GM23338 (cell line): ENCODE measurements around the gene FYTTD1. TPM values are rescaled to one million over a fixed set of nuclear protein-coding genes. Genes with fewer than 3 reads are reported as not detected.
A peak's percentile ranks its signal among the peaks of the same experiment; 100 is the strongest.

Experiments used
- ATAC-seq: fragments of 200-7000 bp; cut with Tn5 transposase; 3 replicates; pipeline ENCODE4 v1.9.1; 2020
- DNase-seq: peaks from one replicate; pipeline ENCODE4 v3.0.0-alpha.2; 2015; ENCODE audit warnings: low spot score
- H2AFZ ChIP-seq: fragments of 200-600 bp; sonication (generic); 2 replicates; pipeline ENCODE4 v1.8.0; 2016; ENCODE audit warnings: antibody characterized with exemption, mild to moderate bottlenecking, moderate library complexity
- H3F3A ChIP-seq: fragments of 200-600 bp; sonication (generic); replicated peaks from 2 replicates; pipeline ENCODE4 v1.8.0; 2017; ENCODE audit warnings: antibody characterized with exemption, mixed run types, low read depth
- H3K27ac ChIP-seq: fragments of 200-600 bp; sonication (generic); 2 replicates; pipeline ENCODE4 v1.6.1; 2016; ENCODE audit warnings: low read depth
- H3K27me3 ChIP-seq: fragments of 200-600 bp; sonication (generic); 2 replicates; pipeline ENCODE4 v1.8.0; 2016; ENCODE audit warnings: mild to moderate bottlenecking, mixed run types, moderate library complexity; ENCODE audit not compliant: insufficient read depth
- H3K36me3 ChIP-seq: fragments of 200-600 bp; sonication (generic); 2 replicates; pipeline ENCODE4 v1.8.0; 2016; ENCODE audit warnings: mild to moderate bottlenecking; ENCODE audit not compliant: insufficient read depth
- H3K4me1 ChIP-seq: fragments of 200-600 bp; sonication (generic); 2 replicates; pipeline ENCODE4 v1.8.0; 2016; ENCODE audit warnings: mild to moderate bottlenecking, moderate library complexity; ENCODE audit not compliant: insufficient read depth
- H3K4me2 ChIP-seq: fragments of 200-600 bp; sonication (generic); 2 replicates; pipeline ENCODE4 v1.7.1; 2017; ENCODE audit warnings: mixed run types
- H3K4me3 ChIP-seq: fragments of 200-600 bp; sonication (generic); 2 replicates; pipeline ENCODE4 v1.6.1; 2016; ENCODE audit warnings: mixed run types
- H3K79me2 ChIP-seq: fragments of 200-600 bp; sonication (generic); replicated peaks from 2 replicates; pipeline ENCODE4 v1.8.0; 2017; ENCODE audit warnings: mild to moderate bottlenecking; ENCODE audit not compliant: insufficient read depth
- H3K9me2 ChIP-seq: fragments of 200-600 bp; sonication (generic); 2 replicates; pipeline ENCODE4 v1.8.0; 2017; ENCODE audit not compliant: insufficient read depth
- H4K20me1 ChIP-seq: fragments of 200-600 bp; sonication (generic); replicated peaks from 2 replicates; pipeline ENCODE4 v1.8.0; 2017; ENCODE audit warnings: mild to moderate bottlenecking; ENCODE audit not compliant: insufficient read depth
- H3K27ac Mint-ChIP-seq: 2 replicates; pipeline ENCODE4 v1.8.0; 2020; ENCODE audit warnings: inconsistent platforms, mild to moderate bottlenecking, moderate library complexity, mixed read lengths
- H3K27me3 Mint-ChIP-seq: 3 replicates; pipeline ENCODE4 v1.8.0; 2022; ENCODE audit warnings: low read depth, mild to moderate bottlenecking, moderate library complexity, mixed read lengths, inconsistent platforms; ENCODE audit not compliant: insufficient read depth, poor library complexity
- H3K36me3 Mint-ChIP-seq: 3 replicates; pipeline ENCODE4 v1.8.0; 2021; ENCODE audit warnings: low read depth, mild to moderate bottlenecking, inconsistent platforms, moderate library complexity, mixed read lengths
- H3K4me1 Mint-ChIP-seq: 3 replicates; pipeline ENCODE4 v1.8.0; 2020; ENCODE audit warnings: mild to moderate bottlenecking, inconsistent platforms, mixed read lengths
- H3K4me3 Mint-ChIP-seq: 3 replicates; pipeline ENCODE4 v1.8.0; 2021; ENCODE audit warnings: moderate library complexity, mild to moderate bottlenecking, inconsistent platforms, mixed read lengths
- H3K9me3 Mint-ChIP-seq: 3 replicates; pipeline ENCODE4 v1.8.0; 2020; ENCODE audit warnings: moderate library complexity, mild to moderate bottlenecking, inconsistent platforms, mixed read lengths
- CREB1 ChIP-seq: fragments of 250-450 bp; sonication (Bioruptor Pico); IDR thresholded peaks from 2 replicates; pipeline ENCODE4 v1.5.0; 2020; ENCODE audit warnings: low read depth, mild to moderate bottlenecking, moderate library complexity
- EZH2 ChIP-seq: fragments of 200-600 bp; sonication (generic); IDR thresholded peaks from one replicate; pipeline ENCODE4 v1.8.0; 2017; ENCODE audit warnings: antibody characterized with exemption, mild to moderate bottlenecking, low read depth; ENCODE audit not compliant: unreplicated experiment
- EZH2phosphoT487 ChIP-seq: fragments of 200-600 bp; sonication (generic); IDR thresholded peaks from one replicate; pipeline ENCODE4 v1.8.1; 2018; ENCODE audit warnings: antibody characterized with exemption; ENCODE audit not compliant: unreplicated experiment
- JUNB ChIP-seq: IDR thresholded peaks from one replicate; pipeline ENCODE4 v1.6.1; 2016; ENCODE audit warnings: antibody characterized with exemption; ENCODE audit not compliant: unreplicated experiment
- NANOG ChIP-seq: IDR thresholded peaks from 2 replicates; pipeline ENCODE4 v1.6.1; 2016; ENCODE audit warnings: antibody characterized with exemption, borderline replicate concordance
- POLR2AphosphoS5 ChIP-seq: IDR thresholded peaks from 2 replicates; pipeline ENCODE4 v1.6.1; 2016; ENCODE audit warnings: antibody characterized with exemption, low read depth
- ZNF114 ChIP-seq: fragments of 250-450 bp; sonication (Bioruptor Pico); IDR thresholded peaks from 2 replicates; pipeline ENCODE4 v1.5.0; 2020; ENCODE audit warnings: mild to moderate bottlenecking, moderate library complexity
- ZNF462 ChIP-seq: fragments of 250-450 bp; sonication (Bioruptor Pico); IDR thresholded peaks from 2 replicates; pipeline ENCODE4 v1.5.0; 2020; ENCODE audit warnings: mild to moderate bottlenecking, moderate library complexity
- polyA plus RNA-seq: library from polyadenylated mRNA; unstranded; fragments of >200 nt; fragmentation: Nextera tagmentation; extraction: Ambion mirVana; gene quantifications from 2 replicates; pipeline ENCODE4 v1.2.1, GENCODE V29; 2016
- total RNA-seq: library from RNA; depleted of rRNA; stranded (reverse); fragments of >200 nt; shearing (Covaris generic); gene quantifications from 2 replicates; pipeline ENCODE4 v1.2.3, GENCODE V29; 2014
- TF ChIP-seq, protein P1 (sequence below), 2 experiments: fragments of 200-600 bp in 1 of 2; sonication (generic) in 1 of 2; conservative IDR thresholded peaks; 2 replicates each; pipeline versions ENCODE4 v1.5.1 to v1.6.1; 2016 to 2017; ENCODE audit warnings: antibody characterized with exemption in 2 of 2, low read depth in 2 of 2, mild to moderate bottlenecking in 2 of 2, moderate library complexity in 1 of 2

Gene FYTTD1
- total and polyA plus RNA-seq, 2 experiments from 2014 or later, result 13.7 to 14.8 TPM

DNA sequence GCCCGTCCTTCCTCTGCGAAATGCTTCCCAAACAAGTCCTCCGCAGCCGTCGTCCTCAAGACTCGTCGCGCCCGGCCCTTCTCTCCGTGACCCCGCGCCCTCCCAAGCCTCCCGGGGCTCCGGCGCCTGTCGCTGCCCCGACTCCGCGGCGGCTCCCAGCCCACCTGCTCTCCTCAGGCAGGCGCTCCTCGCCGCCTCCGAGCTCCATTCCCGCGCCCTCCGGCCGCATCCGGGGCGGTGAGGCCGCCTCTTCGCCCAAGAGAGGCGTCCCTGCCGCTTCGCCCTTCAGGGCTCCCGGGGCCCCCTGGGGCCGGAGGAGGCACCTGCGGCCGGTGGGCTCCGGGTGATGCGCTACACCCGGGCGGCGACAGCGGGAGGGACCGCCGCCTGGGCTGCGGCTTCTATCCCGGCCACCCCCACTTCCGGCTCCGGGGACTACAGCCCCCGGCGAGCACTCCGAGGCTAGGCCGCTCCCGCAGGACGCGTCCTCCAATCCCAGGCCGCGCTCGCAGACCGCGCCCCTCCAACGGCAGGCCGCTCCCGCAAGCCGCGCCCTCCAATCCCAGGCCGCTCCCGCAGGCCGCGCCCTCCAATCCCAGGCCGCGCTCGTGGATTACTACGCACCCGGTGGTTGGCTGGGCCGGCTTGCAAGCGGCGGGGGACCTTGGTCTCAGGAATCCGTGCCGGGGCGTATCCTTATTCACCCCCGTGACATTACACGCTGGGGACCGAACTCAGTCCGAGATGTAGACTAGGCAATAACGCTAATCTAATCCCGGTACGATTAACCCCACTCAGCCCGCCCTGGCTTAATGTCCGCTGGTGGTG, 13.0 kb upstream of the FYTTD1 start, which contains the start of gene RUBCN (continued):
- TF ChIP-seq ZNF462 (CRISPR knock-in tag) (no peak), ZNF114 (no peak), NANOG (no peak), EZH2phosphoT487 (no peak)

- Histone ChIP-seq H3K27ac (peak overlapping the region; percentile 67; the same call in 1 of the 2 replicates), H3F3A (peaks cover 7% of the 10 kb centered on the region; the same call in 1 of the 2 replicates), H3K9me2 (no peaks in the 10 kb centered on the region), H3K27me3 (no peaks in the 10 kb centered on the region), H3K79me2 (peaks cover 29% of the 10 kb centered on the region), H3K4me3 (peak overlapping the region; percentile 75), H3K4me2 (peak overlapping the region; percentile 89), H2AFZ (peak overlapping the region; percentile 82; the same call in 1 of the 2 replicates), H4K20me1 (peaks cover 7% of the 10 kb centered on the region), H3K36me3 (no peaks in the 10 kb centered on the region), H3K4me1 (peaks cover 8% of the 10 kb centered on the region; the same call in 1 of the 2 replicates)
- TF ChIP-seq, protein P1, sequence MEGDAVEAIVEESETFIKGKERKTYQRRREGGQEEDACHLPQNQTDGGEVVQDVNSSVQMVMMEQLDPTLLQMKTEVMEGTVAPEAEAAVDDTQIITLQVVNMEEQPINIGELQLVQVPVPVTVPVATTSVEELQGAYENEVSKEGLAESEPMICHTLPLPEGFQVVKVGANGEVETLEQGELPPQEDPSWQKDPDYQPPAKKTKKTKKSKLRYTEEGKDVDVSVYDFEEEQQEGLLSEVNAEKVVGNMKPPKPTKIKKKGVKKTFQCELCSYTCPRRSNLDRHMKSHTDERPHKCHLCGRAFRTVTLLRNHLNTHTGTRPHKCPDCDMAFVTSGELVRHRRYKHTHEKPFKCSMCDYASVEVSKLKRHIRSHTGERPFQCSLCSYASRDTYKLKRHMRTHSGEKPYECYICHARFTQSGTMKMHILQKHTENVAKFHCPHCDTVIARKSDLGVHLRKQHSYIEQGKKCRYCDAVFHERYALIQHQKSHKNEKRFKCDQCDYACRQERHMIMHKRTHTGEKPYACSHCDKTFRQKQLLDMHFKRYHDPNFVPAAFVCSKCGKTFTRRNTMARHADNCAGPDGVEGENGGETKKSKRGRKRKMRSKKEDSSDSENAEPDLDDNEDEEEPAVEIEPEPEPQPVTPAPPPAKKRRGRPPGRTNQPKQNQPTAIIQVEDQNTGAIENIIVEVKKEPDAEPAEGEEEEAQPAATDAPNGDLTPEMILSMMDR (conservative IDR thresholded peaks at IDR 0.05; ENCODE audit: low read depth in 2 of 2), result no peak
- TF ChIP-seq CREB1, result no peak
- no peak for TF ChIP-seq ZNF114
- no peak for TF ChIP-seq NANOG
- no peak for TF ChIP-seq EZH2phosphoT487
- no peak for TF ChIP-seq JUNB
- TF ChIP-seq POLR2AphosphoS5, result no peak
- no peak for TF ChIP-seq EZH2
- no peaks in the 10 kb centered on the region for H3K9me3 Mint-ChIP-seq
- H3K27ac Mint-ChIP-seq, result peak overlapping the region; percentile 88
- peak; percentile 8 for ATAC-seq
- H3K36me3 Mint-ChIP-seq, result no peaks in the 10 kb centered on the region
- no peak for DNase-seq
- H3K27me3 Mint-ChIP-seq, result peaks cover 9% of the 10 kb centered on the region
- peak overlapping the region; percentile 90 for H3K4me3 Mint-ChIP-seq
- H3K4me1 Mint-ChIP-seq, result peaks cover 16% of the 10 kb centered on the region
Observed at GRCh38 chr3:197737319-197737649, 12.4 kb upstream of the FYTTD1 start.
